ENCODE results near the gene IL1RAPL2. TPM values are rescaled to one million over a fixed set of nuclear protein-coding genes. Genes with fewer than 3 reads are reported as not detected.

Gene IL1RAPL2
- total RNA-seq, 1 donor from 2014 or later: not detected

DNA sequence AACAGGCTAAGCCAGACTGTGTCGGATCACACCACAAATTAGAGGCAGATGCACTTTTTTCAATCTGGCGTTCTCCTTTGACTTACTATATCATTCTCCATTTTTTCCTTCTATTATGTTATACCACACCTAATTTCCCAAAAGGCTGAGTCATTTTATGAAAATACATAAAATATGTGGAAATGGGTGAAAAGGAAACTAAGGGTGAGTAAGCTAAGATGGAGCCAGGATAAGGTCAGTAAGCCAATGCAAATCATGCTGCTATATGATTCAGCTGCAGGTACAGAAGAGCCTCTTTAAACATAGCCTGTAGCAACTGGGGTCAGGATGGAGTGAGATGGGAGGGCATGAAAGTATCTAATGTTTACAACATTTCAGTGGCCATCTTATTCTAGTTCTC, 748.5 kb downstream of the IL1RAPL2 start:
- Histone ChIP-seq H2AFZ (replicated peaks) (no peak overlapping the region), H3K4me2 (no peak overlapping the region), H3K4me1 (no peaks in the 10 kb centered on the region), H3K4me3 (no peak overlapping the region), H3K27me3 (no peaks in the 10 kb centered on the region), H4K20me1 (ENCODE audit: low read depth) (no peaks in the 10 kb centered on the region), H3K36me3 (no peaks in the 10 kb centered on the region), H3K9ac (no peak overlapping the region), H3K79me2 (ENCODE audit: low read depth) (no peaks in the 10 kb centered on the region), H3K27ac (no peak overlapping the region), H3K9me3 (ENCODE audit: low read depth) (peaks cover 4% of the 10 kb centered on the region), H3F3A (ENCODE audit: low read depth) (no peaks in the 10 kb centered on the region)
- no peak overlapping the region for H3K27ac Mint-ChIP-seq
- TF ChIP-seq EZH2 (IDR thresholded peaks at IDR 0.05) (no peak), CTCF (IDR thresholded peaks at IDR 0.05) (no peak), EZH2phosphoT487 (IDR thresholded peaks at IDR 0.05) (no peak)
- H3K27me3 Mint-ChIP-seq (ENCODE audit: insufficient read depth, low read depth): no peaks in the 10 kb centered on the region
- no peaks in the 10 kb centered on the region for H3K9me3 Mint-ChIP-seq
- no peaks in the 10 kb centered on the region for H3K36me3 Mint-ChIP-seq
- H3K4me3 Mint-ChIP-seq: no peak overlapping the region
- peaks cover 4% of the 10 kb centered on the region for H3K4me1 Mint-ChIP-seq
- DNase-seq (ENCODE audit: low spot score): no peak

- H3K4me2 ChIP-seq: no peak overlapping the region
- no peak overlapping the region for H3K27ac Mint-ChIP-seq
- H3K36me3 ChIP-seq: no peaks in the 10 kb centered on the region
Observed at GRCh38 chrX:105315248-105315647, 749.2 kb downstream of the IL1RAPL2 start.

GRCh38 chrX:105317117-105317516, 751.1 kb downstream of the IL1RAPL2 start:
- H3K9me3 Mint-ChIP-seq: no peaks in the 10 kb centered on the region
- no peak overlapping the region for H3K27ac ChIP-seq
- H2AFZ ChIP-seq (replicated peaks): no peak overlapping the region
- no peak overlapping the region for H3K9ac ChIP-seq
- no peak for TF ChIP-seq EZH2phosphoT487 (IDR thresholded peaks at IDR 0.05)
- no peak for TF ChIP-seq CTCF (IDR thresholded peaks at IDR 0.05)
- TF ChIP-seq EZH2 (IDR thresholded peaks at IDR 0.05): no peak
- H3K4me1 ChIP-seq: no peaks in the 10 kb centered on the region
- no peaks in the 10 kb centered on the region for H3K36me3 Mint-ChIP-seq
- no peaks in the 10 kb centered on the region for H3F3A ChIP-seq (ENCODE audit: low read depth)
- H3K4me3 Mint-ChIP-seq: no peak overlapping the region
- no peaks in the 10 kb centered on the region for H3K27me3 Mint-ChIP-seq (ENCODE audit: insufficient read depth, low read depth)
- no peak overlapping the region for H3K27ac Mint-ChIP-seq
- DNase-seq (ENCODE audit: low spot score): no peak
- H3K4me1 Mint-ChIP-seq: peaks cover 11% of the 10 kb centered on the region
- no peak overlapping the region for H3K4me3 ChIP-seq
- H4K20me1 ChIP-seq (ENCODE audit: low read depth): no peaks in the 10 kb centered on the region
- H3K4me2 ChIP-seq: no peak overlapping the region
- H3K27me3 ChIP-seq: no peaks in the 10 kb centered on the region
- H3K36me3 ChIP-seq: no peaks in the 10 kb centered on the region
- H3K9me3 ChIP-seq (ENCODE audit: low read depth): peaks cover 4% of the 10 kb centered on the region
- H3K79me2 ChIP-seq (ENCODE audit: low read depth): no peaks in the 10 kb centered on the region

More at GRCh38 chrX:105315248-105315647, 749.2 kb downstream of the IL1RAPL2 start:
- peaks cover 4% of the 10 kb centered on the region for H3K9me3 ChIP-seq (ENCODE audit: low read depth)
- no peak overlapping the region for H3K9ac ChIP-seq
- no peaks in the 10 kb centered on the region for H3K27me3 ChIP-seq
- H3K4me1 Mint-ChIP-seq: peaks cover 4% of the 10 kb centered on the region
- no peaks in the 10 kb centered on the region for H3K27me3 Mint-ChIP-seq (ENCODE audit: insufficient read depth, low read depth)
- no peak overlapping the region for H2AFZ ChIP-seq (replicated peaks)
- H3K27ac ChIP-seq: no peak overlapping the region
- no peak overlapping the region for H3K4me3 Mint-ChIP-seq
- no peak for DNase-seq (ENCODE audit: low spot score)
- H3K4me1 ChIP-seq: no peaks in the 10 kb centered on the region
- no peaks in the 10 kb centered on the region for H3K36me3 Mint-ChIP-seq
- no peaks in the 10 kb centered on the region for H3K79me2 ChIP-seq (ENCODE audit: low read depth)
- TF ChIP-seq CTCF (IDR thresholded peaks at IDR 0.05): no peak
- TF ChIP-seq EZH2 (IDR thresholded peaks at IDR 0.05): no peak
- no peak for TF ChIP-seq EZH2phosphoT487 (IDR thresholded peaks at IDR 0.05)
- H3K9me3 Mint-ChIP-seq: no peaks in the 10 kb centered on the region
- H3K4me3 ChIP-seq: no peak overlapping the region
- no peaks in the 10 kb centered on the region for H4K20me1 ChIP-seq (ENCODE audit: low read depth)
- no peaks in the 10 kb centered on the region for H3F3A ChIP-seq (ENCODE audit: low read depth)

Data from neural progenitor cell (in vitro differentiated cells).